Measurements from ENCODE around the gene NPTN. TPM values are rescaled to one million over a fixed set of nuclear protein-coding genes. Genes with fewer than 3 reads are reported as not detected.

The NPTN gene
- total RNA-seq, 1 donor from 2014 or later: 100 TPM

GRCh38 chr15:73628102-73628501, 5.1 kb downstream of the NPTN start:
- TF ChIP-seq CTCF (conservative IDR thresholded peaks at IDR 0.05; ENCODE audit: low read depth, low read length): no peak
- DNase-seq (ENCODE audit: low read depth): no peak
- H3K4me3 ChIP-seq (ENCODE audit: low read depth, low read length): no peak overlapping the region

GRCh38 chr15:73626072-73626471, 7.1 kb downstream of the NPTN start:
- DNase-seq (ENCODE audit: low read depth): no peak
- no peak for TF ChIP-seq CTCF (conservative IDR thresholded peaks at IDR 0.05; ENCODE audit: low read depth, low read length)
- no peak overlapping the region for H3K4me3 ChIP-seq (ENCODE audit: low read depth, low read length)

- TF ChIP-seq CTCF (conservative IDR thresholded peaks at IDR 0.05; ENCODE audit: low read depth, low read length): no peak
- DNase-seq (ENCODE audit: low read depth): no peak
Measured at GRCh38 chr15:73624530-73624929, 8.7 kb downstream of the NPTN start.

GRCh38 chr15:73621286-73621826, 11.8 kb downstream of the NPTN start:
- H3K4me3 ChIP-seq (ENCODE audit: low read depth, low read length): no peak overlapping the region
- TF ChIP-seq CTCF (conservative IDR thresholded peaks at IDR 0.05; ENCODE audit: low read depth, low read length): no peak
- no peak for DNase-seq (ENCODE audit: low read depth)

More at GRCh38 chr15:73624530-73624929, 8.7 kb downstream of the NPTN start:
- H3K4me3 ChIP-seq (ENCODE audit: low read depth, low read length): no peak overlapping the region

GRCh38 chr15:73620078-73620477, 13.1 kb downstream of the NPTN start:
- no peak overlapping the region for H3K4me3 ChIP-seq (ENCODE audit: low read depth, low read length)
- TF ChIP-seq CTCF (conservative IDR thresholded peaks at IDR 0.05; ENCODE audit: low read depth, low read length): no peak
- no peak for DNase-seq (ENCODE audit: low read depth)

GRCh38 chr15:73617913-73618312, 15.3 kb downstream of the NPTN start:
- TF ChIP-seq CTCF (conservative IDR thresholded peaks at IDR 0.05; ENCODE audit: low read depth, low read length): no peak
- no peak overlapping the region for H3K4me3 ChIP-seq (ENCODE audit: low read depth, low read length)

GRCh38 chr15:73617301-73617831, 15.8 kb downstream of the NPTN start:
- no peak for DNase-seq (ENCODE audit: low read depth)
- TF ChIP-seq CTCF (conservative IDR thresholded peaks at IDR 0.05; ENCODE audit: low read depth, low read length): no peak
- H3K4me3 ChIP-seq (ENCODE audit: low read depth, low read length): no peak overlapping the region

More at GRCh38 chr15:73617913-73618312, 15.3 kb downstream of the NPTN start:
- DNase-seq (ENCODE audit: low read depth): no peak
